Panc1 (cell line): Measurements from ENCODE around the gene DDI2. TPM values are rescaled to one million over a fixed set of nuclear protein-coding genes. Genes with fewer than 3 reads are reported as not detected.
A peak's percentile ranks its signal among the peaks of the same experiment; 100 is the strongest.

Experiments used
- ATAC-seq: fragments of 200-7000 bp; cut with Tn5 transposase; 2 replicates; pipeline ENCODE4 v1.9.1; 2020; ENCODE audit warnings: mild to moderate bottlenecking, moderate library complexity
- BruUV-seq: library from RNA; stranded (reverse); fragments of 400-500 nt; replicated peaks from 2 replicates; lab custom pipeline; 2021; lab: Mats Ljungman, UMichigan
- CTCF ChIA-PET: fragments of 300-600 bp; sonication (Branson Sonifier 250); formaldehyde crosslinking; loops from one replicate; lab custom pipeline; 2022; ENCODE audit warnings: antibody characterized with exemption; lab: Charles Lee
- POLR2A ChIA-PET: fragments of 300-600 bp; sonication (Branson Sonifier 250); formaldehyde crosslinking; loops from one replicate; lab custom pipeline; 2022; ENCODE audit warnings: antibody characterized with exemption; lab: Charles Lee
- DNase-seq: peaks from one replicate; pipeline ENCODE4 v3.0.0-alpha.2; 2010; ENCODE audit warnings: low read depth, low spot score
- H3K27ac ChIP-seq: 2 replicates; pipeline ENCODE4 v1.5.1; 2011; ENCODE audit warnings: mild to moderate bottlenecking, low read length, inconsistent platforms
- H3K27me3 ChIP-seq: fragments of 200-500 bp; sonication (Bioruptor generic); 2 replicates; pipeline ENCODE4 v1.6.0; 2014; ENCODE audit warnings: low read length, inconsistent platforms; ENCODE audit not compliant: control insufficient read depth, insufficient read depth
- H3K36me3 ChIP-seq: fragments of 200-500 bp; sonication (Bioruptor generic); 2 replicates; pipeline ENCODE4 v1.5.1; 2014; ENCODE audit warnings: inconsistent platforms, mild to moderate bottlenecking, low read length, moderate library complexity; ENCODE audit not compliant: control insufficient read depth, insufficient read depth
- H3K4me1 ChIP-seq: 2 replicates; pipeline ENCODE4 v1.5.1; 2011; ENCODE audit warnings: inconsistent platforms, mild to moderate bottlenecking, low read length, moderate library complexity; ENCODE audit not compliant: control insufficient read depth, insufficient read depth
- H3K4me3 ChIP-seq, 2 experiments: 2 replicates each; pipeline ENCODE4 v1.5.1; 2011 to 2012; ENCODE audit warnings: low read depth in 2 of 2, low read length in 2 of 2, mild to moderate bottlenecking in 2 of 2, inconsistent platforms in 1 of 2, moderate library complexity in 1 of 2
- H3K9me3 ChIP-seq: fragments of 200-500 bp; sonication (Bioruptor generic); 2 replicates; pipeline ENCODE4 v1.5.1; 2014; ENCODE audit warnings: low read depth, mild to moderate bottlenecking, inconsistent platforms, low read length, moderate library complexity; ENCODE audit not compliant: control insufficient read depth, insufficient read depth
- POLR2AphosphoS5 ChIP-seq: IDR thresholded peaks from 2 replicates; pipeline ENCODE4 v1.6.1; 2012; ENCODE audit warnings: mild to moderate bottlenecking, low read depth, low read length, moderate library complexity
- REST ChIP-seq, 2 experiments: IDR thresholded peaks; 2 replicates each; pipeline ENCODE4 v1.6.1; 2011 to 2012; ENCODE audit warnings: low read depth in 2 of 2, control low read depth in 1 of 2, low read length in 1 of 2, mild to moderate bottlenecking in 1 of 2, moderate library complexity in 1 of 2; ENCODE audit not compliant: insufficient read depth in 1 of 2
- SIN3A ChIP-seq: IDR thresholded peaks from 2 replicates; pipeline ENCODE4 v1.6.1; 2012; ENCODE audit warnings: low read depth, mild to moderate bottlenecking, low read length, moderate library complexity, borderline replicate concordance; ENCODE audit not compliant: insufficient read depth
- TCF7L2 ChIP-seq: IDR thresholded peaks from 2 replicates; pipeline ENCODE4 v1.6.1; 2011; ENCODE audit warnings: mild to moderate bottlenecking, low read depth, low read length, inconsistent platforms
- in situ Hi-C: cut with HindIII; loops from 2 replicates; pipeline ENCODE4 v1.10.0; 2016; ENCODE audit warnings: low sequenced_read_pairs, low pct_unique_long_range_greater_than_20kb
- intact Hi-C: fragments of 100-400 bp; cut with micrococcal nuclease; formaldehyde crosslinking; loops from one replicate; pipeline ENCODE4 v1.10.0; 2022; ENCODE audit not compliant: unreplicated experiment
- total RNA-seq: library from RNA; stranded (reverse); gene quantifications from one replicate; pipeline ENCODE4 v1.2.1, GENCODE V29; 2021; ENCODE audit not compliant: unreplicated experiment
- TF ChIP-seq, protein P1 (sequence below): fragments of 450-650 bp; IDR thresholded peaks from 2 replicates; pipeline ENCODE4 v1.5.1; 2017; ENCODE audit warnings: mild to moderate bottlenecking

Gene DDI2
- total RNA-seq, 1 experiment from 2014 or later = 27.7 TPM

DNA sequence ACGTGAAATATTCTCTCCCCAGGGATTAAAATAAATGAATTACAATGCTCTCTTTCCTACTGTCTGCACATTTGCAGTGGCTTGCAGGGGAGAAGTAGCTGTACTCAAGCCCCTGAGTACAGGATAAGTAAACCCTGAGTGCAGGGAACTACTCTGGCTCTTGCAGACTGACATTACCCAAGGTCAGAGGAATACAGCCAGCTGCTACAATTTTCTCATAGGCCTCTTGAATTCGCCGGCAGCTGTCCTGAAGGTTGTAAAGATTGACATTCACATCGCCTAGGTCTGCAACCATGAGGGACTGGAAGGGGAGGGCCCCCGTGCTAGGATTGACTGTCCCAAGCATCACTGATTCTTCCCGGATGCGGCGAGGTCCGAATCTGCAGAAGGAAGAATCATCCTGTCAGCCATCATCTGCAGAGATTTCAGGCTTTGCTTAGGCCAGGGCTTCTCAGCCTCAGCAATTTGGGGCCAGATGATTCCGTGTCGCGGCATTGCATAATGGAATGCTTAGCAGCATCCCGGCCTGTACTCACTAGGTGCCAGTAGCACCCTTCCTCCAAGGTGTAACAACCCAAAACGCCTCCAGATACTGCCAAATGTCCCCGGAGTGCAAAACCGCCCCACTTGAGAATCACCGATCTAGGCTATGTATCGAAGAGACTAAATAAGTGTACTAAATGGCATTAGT lies 34.1 kb upstream of the DDI2 start:
- Histone ChIP-seq H3K36me3 (no peaks in the 10 kb centered on the region), H3K4me1 (no peaks in the 10 kb centered on the region), H3K9me3 (no peaks in the 10 kb centered on the region), H3K27me3 (no peaks in the 10 kb centered on the region), H3K27ac (no peak overlapping the region), H3K4me3 (no peak overlapping the region)
- in situ Hi-C loops (no loop called here), intact Hi-C loops (no loop called here)
- TF ChIP-seq, protein P1, sequence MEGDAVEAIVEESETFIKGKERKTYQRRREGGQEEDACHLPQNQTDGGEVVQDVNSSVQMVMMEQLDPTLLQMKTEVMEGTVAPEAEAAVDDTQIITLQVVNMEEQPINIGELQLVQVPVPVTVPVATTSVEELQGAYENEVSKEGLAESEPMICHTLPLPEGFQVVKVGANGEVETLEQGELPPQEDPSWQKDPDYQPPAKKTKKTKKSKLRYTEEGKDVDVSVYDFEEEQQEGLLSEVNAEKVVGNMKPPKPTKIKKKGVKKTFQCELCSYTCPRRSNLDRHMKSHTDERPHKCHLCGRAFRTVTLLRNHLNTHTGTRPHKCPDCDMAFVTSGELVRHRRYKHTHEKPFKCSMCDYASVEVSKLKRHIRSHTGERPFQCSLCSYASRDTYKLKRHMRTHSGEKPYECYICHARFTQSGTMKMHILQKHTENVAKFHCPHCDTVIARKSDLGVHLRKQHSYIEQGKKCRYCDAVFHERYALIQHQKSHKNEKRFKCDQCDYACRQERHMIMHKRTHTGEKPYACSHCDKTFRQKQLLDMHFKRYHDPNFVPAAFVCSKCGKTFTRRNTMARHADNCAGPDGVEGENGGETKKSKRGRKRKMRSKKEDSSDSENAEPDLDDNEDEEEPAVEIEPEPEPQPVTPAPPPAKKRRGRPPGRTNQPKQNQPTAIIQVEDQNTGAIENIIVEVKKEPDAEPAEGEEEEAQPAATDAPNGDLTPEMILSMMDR = no peak
- TF ChIP-seq SIN3A (no peak), POLR2AphosphoS5 (no peak), TCF7L2 (no peak)
- ChIA-PET CTCF (no interaction called here), POLR2A (interaction anchor here (0.5 to 0.6 kb wide), 2 partner anchors 8 to 13 kb away, joined by 6 to 7 read pairs; no protein-coding TSS in a partner anchor)
- no peak for DNase-seq
- ATAC-seq = no peak
- BruUV-seq = no TSS peak

DNA sequence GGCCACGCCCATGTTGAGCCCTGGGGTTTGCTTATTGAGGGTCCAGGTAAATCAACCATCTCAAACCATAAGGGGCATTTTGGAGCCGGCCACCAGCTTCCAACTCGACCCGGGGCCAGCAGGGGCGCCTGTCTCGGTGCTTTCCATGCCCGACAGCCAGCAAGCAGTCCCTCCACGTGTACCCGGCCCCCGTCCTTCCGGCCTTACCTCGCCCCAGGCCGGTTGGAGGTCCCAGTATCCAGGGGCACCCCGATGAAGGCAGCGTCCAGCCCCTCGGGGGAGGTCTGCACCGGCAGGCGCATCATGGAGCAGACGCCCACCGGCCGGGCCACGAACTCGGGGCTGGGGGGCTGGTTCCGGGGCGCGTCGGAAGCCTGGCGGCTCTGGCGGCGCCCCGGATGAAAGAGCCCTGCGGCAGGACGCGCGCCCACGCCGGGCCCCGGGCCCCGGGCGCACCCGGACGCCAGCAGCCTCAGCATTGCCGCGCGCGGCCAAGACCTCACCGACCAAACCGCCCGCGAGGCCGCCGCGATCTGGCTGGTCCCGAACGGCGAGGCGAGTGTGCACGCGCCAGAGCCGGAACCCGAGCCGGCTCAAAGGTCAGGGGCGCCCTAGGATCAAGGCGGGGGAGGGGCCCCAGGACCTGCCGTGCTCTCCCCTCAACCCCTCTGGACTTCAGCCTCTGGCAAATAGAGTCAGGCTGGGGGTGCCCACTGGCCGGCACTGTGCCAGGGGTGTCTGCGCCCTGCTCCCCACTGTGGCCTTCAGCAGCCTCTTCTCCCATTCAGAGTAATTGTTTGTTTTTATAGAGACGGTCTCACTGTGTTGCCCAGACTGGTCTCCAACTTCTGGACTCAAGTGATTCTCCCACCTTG lies 32.5 kb upstream of the DDI2 start, which contains the start of gene AGMAT:
AGMAT (minus strand) TSS at position 563 of the 875 bp plus-strand sequence; CDS start at position 479, 84 bp downstream.
- TF ChIP-seq REST (IDR thresholded peaks at IDR 0.05; ENCODE audit: insufficient read depth in 1 of 2, low read depth in 2 of 2, low read length in 1 of 2) (no peak), TCF7L2 (peak; percentile 48; the same call in 1 of the 2 replicates), POLR2AphosphoS5 (peak; percentile 35; the same call in 1 of the 2 replicates), SIN3A (no peak)
- TF ChIP-seq, protein P1 = no peak; the same call in 1 of the 2 replicates
- Histone ChIP-seq H3K9me3 (no peaks in the 10 kb centered on the region), H3K4me1 (no peaks in the 10 kb centered on the region), H3K4me3 (peak within 1 kb of the TSS; percentile 49 to 61), H3K27me3 (no peaks in the 10 kb centered on the region), H3K36me3 (no peaks in the 10 kb centered on the region), H3K27ac (peak within 1 kb of the TSS; percentile 62)
- DNase-seq (no peak), ATAC-seq (peak; percentile 92)
- ChIA-PET POLR2A (interaction anchor here (0.6 to 0.8 kb wide), 2 partner anchors 40 to 228 kb away, joined by 3 to 6 read pairs; no protein-coding TSS in a partner anchor), CTCF (no interaction called here)
- intact Hi-C loops = no loop called here
- BruUV-seq = no TSS peak
- in situ Hi-C loops = no loop called here
